ENCODE results near the gene G6PC1. TPM values are rescaled to one million over a fixed set of nuclear protein-coding genes. Genes with fewer than 3 reads are reported as not detected.
A peak's percentile ranks its signal among the peaks of the same experiment; 100 is the strongest.

The G6PC1 gene
- total and polyA plus RNA-seq, 2 of the 13 experiments (the other 11 are each of a cell fraction or from before 2014, with no cell fraction given), result 1.7 to 37.9 TPM

- H4K20me1 ChIP-seq (ENCODE audit: insufficient read depth, low read length), result peaks cover 7% of the 10 kb centered on the region; the same call in 1 of the 2 replicates
- H3K4me2 ChIP-seq (ENCODE audit: low read depth, low read length), result peak overlapping the region; percentile 72
- H3K36me3 ChIP-seq (replicated peaks in 1 of 2; ENCODE audit: control insufficient read depth in 1 of 2, insufficient read depth in 2 of 2, low read length in 2 of 2), result no peaks in the 10 kb centered on the region; a peak in 1 of 5 replicates
- peaks cover 85% of the 10 kb centered on the region for H3K4me1 ChIP-seq (ENCODE audit: insufficient read depth, low read length)
- H3K27me3 ChIP-seq (ENCODE audit: control insufficient read depth in 1 of 2, insufficient read depth in 2 of 2, low read length in 2 of 2), result no peaks in the 10 kb centered on the region; a peak in 1 of 5 replicates
- peak overlapping the region; percentile 72 for H3K27ac ChIP-seq (ENCODE audit: extremely low read length, insufficient read depth, low read length)
- no peak for DNase-seq (ENCODE audit: low spot score)
- no peak for ATAC-seq
- no peak for FAIRE-seq
- H3K4me3 ChIP-seq (replicated peaks in 1 of 3; ENCODE audit: insufficient read depth in 1 of 3, low read depth in 2 of 3, low read length in 3 of 3), result peak overlapping the region; percentile 22 to 59 (median 47)
- no TSS peak for BruUV-seq (replicated peaks)
- H3K9ac ChIP-seq (ENCODE audit: insufficient read depth, low read depth, low read length), result peak overlapping the region; percentile 69; the same call in 1 of the 2 replicates
- in situ Hi-C loops (cut with HindIII; ENCODE audit: extremely low pct_ligation_motif_present, low pct_unique_long_range_greater_than_20kb), result loop anchor here (10.0 kb wide), 1 partner anchor 63 kb away; the partner anchor contains the start of gene AARSD1
- intact Hi-C loops (cut with micrococcal nuclease; ENCODE audit: unreplicated experiment), result no loop called here
- H3K79me2 ChIP-seq (ENCODE audit: insufficient read depth, low read length), result peaks cover 12% of the 10 kb centered on the region
- ChIA-PET POLR2A (interaction anchor here (0.7 to 2.2 kb wide), 4 partner anchors 10 to 97 kb away, joined by 3 to 6 read pairs (median 5); partner anchors contain the start of gene RPL27), CTCF (ENCODE audit: low intra/inter-chr PET ratio, low total read pairs) (interaction anchor here (0.6 kb wide), 1 partner anchor 31 kb away, joined by 4 read pairs; no protein-coding TSS in a partner anchor)
- WGBS (ENCODE audit: low lambda C conversion rate), result 63% methylated on average over 10 of the region's 10 CpGs
- no peaks in the 10 kb centered on the region for H3K9me3 ChIP-seq (ENCODE audit: low read length)
- H2AFZ ChIP-seq (ENCODE audit: low read length), result no peak overlapping the region
- TF ChIP-seq ZNF451 (CRISPR knock-in tag; IDR thresholded peaks at IDR 0.05) (no peak), ZBTB4 (CRISPR knock-in tag; IDR thresholded peaks at IDR 0.05; ENCODE audit: borderline replicate concordance) (no peak), BRCA1 (CRISPR knock-in tag; IDR thresholded peaks at IDR 0.05) (0 out of 2 replicates have a peak, but pooled peaks have one; percentile 51), MEIS2 (CRISPR knock-in tag; IDR thresholded peaks at IDR 0.05) (no peak), SIN3A (IDR thresholded peaks at IDR 0.05; ENCODE audit: borderline replicate concordance, low read depth, low read length) (peak; percentile 47; the same call in 1 of the 2 replicates), ZNF446 (CRISPR knock-in tag; IDR thresholded peaks at IDR 0.05) (0 out of 2 replicates have a peak, but pooled peaks have one; percentile 56), SMARCC2 (IDR thresholded peaks at IDR 0.05) (no peak)
- TF ChIP-seq, protein P1, sequence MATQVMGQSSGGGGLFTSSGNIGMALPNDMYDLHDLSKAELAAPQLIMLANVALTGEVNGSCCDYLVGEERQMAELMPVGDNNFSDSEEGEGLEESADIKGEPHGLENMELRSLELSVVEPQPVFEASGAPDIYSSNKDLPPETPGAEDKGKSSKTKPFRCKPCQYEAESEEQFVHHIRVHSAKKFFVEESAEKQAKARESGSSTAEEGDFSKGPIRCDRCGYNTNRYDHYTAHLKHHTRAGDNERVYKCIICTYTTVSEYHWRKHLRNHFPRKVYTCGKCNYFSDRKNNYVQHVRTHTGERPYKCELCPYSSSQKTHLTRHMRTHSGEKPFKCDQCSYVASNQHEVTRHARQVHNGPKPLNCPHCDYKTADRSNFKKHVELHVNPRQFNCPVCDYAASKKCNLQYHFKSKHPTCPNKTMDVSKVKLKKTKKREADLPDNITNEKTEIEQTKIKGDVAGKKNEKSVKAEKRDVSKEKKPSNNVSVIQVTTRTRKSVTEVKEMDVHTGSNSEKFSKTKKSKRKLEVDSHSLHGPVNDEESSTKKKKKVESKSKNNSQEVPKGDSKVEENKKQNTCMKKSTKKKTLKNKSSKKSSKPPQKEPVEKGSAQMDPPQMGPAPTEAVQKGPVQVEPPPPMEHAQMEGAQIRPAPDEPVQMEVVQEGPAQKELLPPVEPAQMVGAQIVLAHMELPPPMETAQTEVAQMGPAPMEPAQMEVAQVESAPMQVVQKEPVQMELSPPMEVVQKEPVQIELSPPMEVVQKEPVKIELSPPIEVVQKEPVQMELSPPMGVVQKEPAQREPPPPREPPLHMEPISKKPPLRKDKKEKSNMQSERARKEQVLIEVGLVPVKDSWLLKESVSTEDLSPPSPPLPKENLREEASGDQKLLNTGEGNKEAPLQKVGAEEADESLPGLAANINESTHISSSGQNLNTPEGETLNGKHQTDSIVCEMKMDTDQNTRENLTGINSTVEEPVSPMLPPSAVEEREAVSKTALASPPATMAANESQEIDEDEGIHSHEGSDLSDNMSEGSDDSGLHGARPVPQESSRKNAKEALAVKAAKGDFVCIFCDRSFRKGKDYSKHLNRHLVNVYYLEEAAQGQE (IDR thresholded peaks at IDR 0.05; ENCODE audit: borderline replicate concordance in 1 of 2, low read depth in 1 of 2, low read length in 2 of 2), result no peak
- TF ChIP-seq, protein P2, sequence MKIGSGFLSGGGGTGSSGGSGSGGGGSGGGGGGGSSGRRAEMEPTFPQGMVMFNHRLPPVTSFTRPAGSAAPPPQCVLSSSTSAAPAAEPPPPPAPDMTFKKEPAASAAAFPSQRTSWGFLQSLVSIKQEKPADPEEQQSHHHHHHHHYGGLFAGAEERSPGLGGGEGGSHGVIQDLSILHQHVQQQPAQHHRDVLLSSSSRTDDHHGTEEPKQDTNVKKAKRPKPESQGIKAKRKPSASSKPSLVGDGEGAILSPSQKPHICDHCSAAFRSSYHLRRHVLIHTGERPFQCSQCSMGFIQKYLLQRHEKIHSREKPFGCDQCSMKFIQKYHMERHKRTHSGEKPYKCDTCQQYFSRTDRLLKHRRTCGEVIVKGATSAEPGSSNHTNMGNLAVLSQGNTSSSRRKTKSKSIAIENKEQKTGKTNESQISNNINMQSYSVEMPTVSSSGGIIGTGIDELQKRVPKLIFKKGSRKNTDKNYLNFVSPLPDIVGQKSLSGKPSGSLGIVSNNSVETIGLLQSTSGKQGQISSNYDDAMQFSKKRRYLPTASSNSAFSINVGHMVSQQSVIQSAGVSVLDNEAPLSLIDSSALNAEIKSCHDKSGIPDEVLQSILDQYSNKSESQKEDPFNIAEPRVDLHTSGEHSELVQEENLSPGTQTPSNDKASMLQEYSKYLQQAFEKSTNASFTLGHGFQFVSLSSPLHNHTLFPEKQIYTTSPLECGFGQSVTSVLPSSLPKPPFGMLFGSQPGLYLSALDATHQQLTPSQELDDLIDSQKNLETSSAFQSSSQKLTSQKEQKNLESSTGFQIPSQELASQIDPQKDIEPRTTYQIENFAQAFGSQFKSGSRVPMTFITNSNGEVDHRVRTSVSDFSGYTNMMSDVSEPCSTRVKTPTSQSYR (CRISPR knock-in tag; IDR thresholded peaks at IDR 0.05; ENCODE audit: borderline replicate concordance), result no peak
Observed at GRCh38 chr17:42901535-42902229, 1.1 kb downstream of the G6PC1 start.

Data from HepG2 (cell line).